GM19324 (cell line): Measurements from ENCODE around the gene AHRR.
"Not testable (repeated sequence)": the region's sequence is repeated elsewhere in the genome, so short reads cannot be mapped to it uniquely, and the experiment has no call there.

Source experiments
- ATAC-seq: cut with Tn5 transposase; IDR thresholded peaks from one replicate; pipeline ENCODE4 v1.9.1; 2021; ENCODE audit warnings: mild to moderate bottlenecking, moderate library complexity; ENCODE audit not compliant: unreplicated experiment, low FRiP score

Gene AHRR

DNA sequence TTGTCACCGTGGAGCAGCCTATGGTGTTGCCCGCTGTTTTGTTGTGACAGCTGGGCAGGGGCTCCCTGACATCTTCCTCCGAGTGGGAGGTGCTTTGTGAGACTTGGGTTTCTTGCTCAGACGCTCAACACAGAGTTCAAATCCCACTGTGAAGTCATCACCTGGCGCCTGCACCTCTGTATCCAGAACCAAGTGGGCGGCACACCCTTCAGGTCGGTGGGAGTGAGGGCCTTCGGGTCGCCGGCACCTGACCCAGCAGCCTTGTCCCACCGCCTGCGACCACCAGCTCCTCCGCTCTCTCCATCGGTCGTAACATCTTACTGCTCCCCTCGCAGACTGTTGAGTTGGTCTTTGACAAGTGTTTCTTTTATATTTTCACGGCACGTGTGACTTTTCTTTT, 83.9 kb downstream of the AHRR start:
- ATAC-seq = no peak

- no peak for ATAC-seq
Observed at GRCh38 chr5:406041-406440, 84.5 kb downstream of the AHRR start.

DNA sequence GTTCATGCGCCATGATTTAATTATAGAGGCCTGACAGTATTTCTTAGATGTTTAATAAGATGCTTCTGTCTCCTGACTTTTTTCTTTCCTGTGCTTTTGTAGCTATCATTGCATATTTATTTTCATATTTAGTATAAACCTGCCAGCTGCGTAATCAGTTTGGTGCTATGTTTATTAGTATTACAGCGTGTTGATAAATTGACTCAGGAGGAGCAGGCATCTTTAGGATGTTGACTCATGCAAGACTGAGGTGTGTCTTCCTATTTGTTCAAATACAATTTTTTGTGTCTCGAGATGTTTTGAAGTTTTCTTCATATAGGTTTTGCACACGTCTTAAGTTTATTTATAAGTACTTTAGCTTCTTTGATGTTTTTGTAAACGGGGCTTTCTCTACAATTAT, 85.5 kb downstream of the AHRR start:
- no peak for ATAC-seq

GRCh38 chr5:407801-408268, 86.3 kb downstream of the AHRR start:
- no peak for ATAC-seq

GRCh38 chr5:410911-411517, 89.5 kb downstream of the AHRR start:
- ATAC-seq = no peak

DNA sequence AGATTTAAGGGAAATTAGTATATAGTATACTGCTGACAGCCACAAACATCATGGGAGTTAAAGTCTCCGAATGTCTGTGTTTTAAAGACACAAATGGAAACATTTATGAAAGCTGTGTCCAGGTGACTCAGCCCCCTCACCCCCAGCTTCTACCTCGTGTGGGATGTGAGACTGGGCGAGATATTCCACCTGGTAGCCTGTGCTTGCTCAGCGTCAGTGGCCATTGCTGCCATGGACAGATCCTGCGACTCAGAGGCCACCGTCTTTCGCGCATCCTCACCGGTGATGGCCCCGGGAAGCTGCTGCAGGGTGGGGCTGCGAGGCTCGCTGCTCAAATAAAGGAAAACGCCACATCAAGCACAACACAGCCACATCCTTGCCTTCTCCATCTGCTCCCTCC, 90.2 kb downstream of the AHRR start:
- no peak for ATAC-seq

GRCh38 chr5:414991-415927, 93.7 kb downstream of the AHRR start:
- not testable (repeated sequence) for ATAC-seq

DNA sequence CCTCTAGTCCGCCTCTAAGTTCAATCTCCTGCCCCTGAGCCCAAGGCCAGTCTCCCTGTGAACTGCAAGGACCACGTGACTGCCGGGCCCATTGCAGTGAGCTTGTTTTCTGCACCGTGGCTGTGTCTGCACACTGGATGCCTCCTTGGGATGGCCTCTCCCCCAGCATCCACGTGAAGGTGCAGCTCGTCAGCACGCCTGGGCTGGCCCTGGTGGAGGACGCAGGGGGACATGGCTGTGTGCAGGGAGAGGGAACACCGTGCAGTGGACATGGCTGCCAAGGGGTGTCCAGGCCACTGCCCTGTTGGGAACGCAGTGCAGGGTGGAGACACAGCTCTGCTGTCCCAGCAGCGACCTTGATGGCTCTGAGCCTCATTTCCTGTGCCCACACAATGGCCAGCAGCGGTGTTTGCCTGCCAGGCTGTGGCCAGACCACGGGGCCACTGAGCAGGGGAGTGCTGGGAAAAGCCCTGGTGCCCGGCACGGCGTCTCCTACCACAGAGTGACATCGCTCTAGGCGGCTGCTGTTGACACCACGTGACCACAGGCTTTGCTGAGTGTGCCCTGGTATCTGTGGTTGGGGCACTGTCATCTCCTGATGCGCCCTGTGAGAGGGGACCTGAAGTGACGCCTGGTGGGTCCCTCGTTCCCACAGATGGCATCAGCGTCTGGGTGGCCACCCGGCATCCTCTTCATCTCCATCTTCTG, 94.6 kb downstream of the AHRR start:
- ATAC-seq = no peak

DNA sequence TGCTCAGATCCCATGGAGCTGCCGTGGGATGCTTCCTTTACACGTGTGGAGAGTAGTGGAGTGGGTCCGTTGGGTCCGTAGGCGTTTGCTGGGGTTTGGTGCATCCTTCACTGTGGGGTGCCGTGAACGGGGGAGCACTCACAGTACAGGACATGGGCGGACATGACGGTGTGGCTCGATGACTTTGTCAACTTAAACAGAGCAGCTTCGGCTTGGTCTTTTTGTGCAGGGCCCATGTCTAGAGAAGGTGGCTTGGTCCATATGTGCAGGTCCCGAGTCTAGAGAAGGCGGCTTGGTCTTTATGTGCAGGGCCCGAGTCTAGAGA, 95.1 kb downstream of the AHRR start:
- ATAC-seq = no peak

DNA sequence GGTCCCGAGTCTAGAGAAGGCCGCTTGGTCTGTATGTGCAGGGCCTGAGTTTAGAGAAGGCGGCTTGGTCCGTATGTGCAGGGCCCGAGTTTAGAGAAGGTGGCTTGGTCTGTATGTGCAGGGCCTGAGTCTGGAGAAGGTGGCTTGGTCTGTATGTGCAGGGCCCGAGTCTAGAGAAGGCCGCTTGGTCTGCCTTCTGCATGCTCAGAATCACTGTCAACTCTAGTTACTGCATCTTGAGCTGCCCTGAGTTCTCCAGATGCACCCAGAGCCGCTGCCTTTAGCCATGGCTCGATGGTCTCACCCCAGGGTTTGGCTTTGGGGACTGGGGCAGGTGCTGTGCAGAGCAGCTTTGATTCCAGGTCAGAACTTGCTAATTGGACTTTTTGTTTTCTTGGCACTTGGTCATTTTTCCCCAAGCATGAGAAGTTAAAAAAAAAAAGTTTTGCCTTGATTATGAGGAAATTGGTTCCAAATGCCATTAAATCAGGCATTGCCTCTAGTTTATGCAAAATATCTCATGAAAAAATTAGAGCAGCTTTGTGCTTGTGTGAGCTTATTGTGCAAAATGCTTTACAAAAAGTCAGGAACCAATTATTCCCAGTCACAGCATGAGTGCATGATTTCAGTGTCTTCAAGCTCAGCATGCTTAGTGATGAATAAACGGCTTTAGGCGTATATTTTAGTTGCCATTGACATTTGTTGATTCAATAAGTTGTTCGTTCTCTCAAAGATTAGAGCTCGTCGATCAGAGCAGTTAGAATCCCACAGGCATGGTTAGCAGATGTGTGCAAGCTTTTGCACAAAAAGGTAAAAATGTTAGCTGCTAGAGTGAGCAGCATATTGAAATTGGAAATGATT, 96.0 kb downstream of the AHRR start:
- ATAC-seq = no peak

- ATAC-seq = no peak
Observed at GRCh38 chr5:418162-419121, 96.9 kb downstream of the AHRR start.

DNA sequence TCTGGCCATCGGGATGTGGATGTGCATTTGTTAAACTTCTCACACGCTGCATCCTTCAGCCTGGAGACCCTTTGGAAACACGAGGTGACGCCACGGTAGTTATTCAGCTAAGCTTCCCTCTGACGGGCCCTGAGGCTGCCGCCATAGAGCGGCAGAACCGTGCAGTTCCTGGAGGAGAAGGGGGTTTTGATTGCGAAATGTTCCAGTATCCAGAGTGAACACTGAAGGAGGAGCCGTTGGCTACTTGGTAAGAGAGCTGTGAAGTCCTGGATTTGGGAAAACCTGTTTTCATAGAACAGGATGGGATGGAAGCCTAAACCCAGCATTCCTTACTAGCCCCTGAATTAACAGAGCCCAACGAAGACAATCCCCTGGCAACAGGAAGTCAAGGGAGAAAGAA, 98.5 kb downstream of the AHRR start:
- ATAC-seq = no peak

GRCh38 chr5:420632-421286, 99.2 kb downstream of the AHRR start:
- no peak for ATAC-seq

DNA sequence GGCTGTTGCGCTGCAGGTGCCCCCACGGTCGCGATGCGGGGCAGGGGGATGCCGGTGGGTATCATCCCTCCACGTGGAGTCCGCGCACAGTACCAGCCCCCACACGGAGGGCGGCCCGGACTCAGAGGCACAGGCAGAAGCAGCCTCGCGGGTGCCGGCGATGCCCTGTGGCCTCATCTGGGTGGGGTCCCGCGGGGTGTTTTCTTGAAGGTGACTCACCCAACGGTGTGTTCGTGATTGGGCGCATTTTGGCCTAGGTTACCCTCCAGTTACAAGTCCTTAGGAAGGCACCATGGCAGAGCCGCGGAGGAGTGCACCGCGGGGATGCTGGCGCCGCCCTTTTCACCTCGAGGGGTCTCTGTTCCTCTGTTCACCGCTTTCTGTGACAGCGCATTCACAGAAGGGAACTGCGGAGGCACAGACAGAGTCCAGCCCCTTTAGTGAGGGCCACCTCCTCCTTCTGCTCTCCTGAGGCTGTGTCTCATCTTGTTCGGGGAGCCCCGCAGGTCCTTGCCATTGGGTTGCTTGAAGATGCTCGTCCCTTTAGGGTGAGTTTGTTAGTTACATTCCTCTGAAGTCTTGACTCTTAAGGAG, 99.9 kb downstream of the AHRR start:
- ATAC-seq = no peak

DNA sequence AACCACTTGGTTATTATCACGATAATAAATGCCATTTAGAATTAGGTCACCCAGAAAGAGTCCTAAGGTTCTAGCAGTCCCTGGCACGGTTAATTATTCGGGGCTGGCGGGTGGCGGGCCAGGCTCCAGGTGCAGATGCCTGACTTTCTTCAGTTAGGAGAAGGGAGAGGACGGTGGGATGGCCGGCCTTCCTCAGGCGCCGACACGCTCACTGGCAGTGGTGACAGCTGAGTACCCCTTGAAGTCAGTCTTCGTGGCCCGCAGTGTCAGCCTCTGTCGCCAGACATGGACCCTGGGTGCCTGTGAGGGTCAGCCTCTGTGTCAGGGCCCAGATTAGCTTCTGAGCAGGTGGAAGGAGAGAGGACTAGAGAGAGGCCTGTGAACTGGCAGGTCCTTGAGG, 100.4 kb downstream of the AHRR start:
- no peak for ATAC-seq

- no peak for ATAC-seq
Observed at GRCh38 chr5:422323-423232, 101.1 kb downstream of the AHRR start.

- no peak for ATAC-seq
Observed at GRCh38 chr5:423233-423565, 101.7 kb downstream of the AHRR start.
